Type B pancreatic cell (in vitro differentiated cells): ENCODE measurements around the gene ATF1. TPM values are rescaled to one million over a fixed set of nuclear protein-coding genes. Genes with fewer than 3 reads are reported as not detected.

ENCODE experiments used
- DNase-seq: peaks from one replicate; pipeline ENCODE4 v3.0.0; 2021; ENCODE audit warnings: mixed read lengths; ENCODE audit not compliant: unreplicated experiment; ENCODE audit errors: extremely low spot score
- H3K27ac Mint-ChIP-seq: 2 replicates; pipeline ENCODE4 v1.8.0; 2021; ENCODE audit warnings: mild to moderate bottlenecking, mixed read lengths
- H3K27me3 Mint-ChIP-seq: 2 replicates; pipeline ENCODE4 v1.8.0; 2021; ENCODE audit warnings: mixed read lengths
- H3K36me3 Mint-ChIP-seq: 2 replicates; pipeline ENCODE4 v1.8.0; 2021; ENCODE audit warnings: mixed read lengths
- H3K4me1 Mint-ChIP-seq: one replicate; pipeline ENCODE4 v1.8.0; 2021; ENCODE audit warnings: mixed read lengths; ENCODE audit not compliant: unreplicated experiment
- H3K4me3 Mint-ChIP-seq: 2 replicates; pipeline ENCODE4 v1.8.0; 2021; ENCODE audit warnings: mild to moderate bottlenecking, mixed read lengths
- H3K9me3 Mint-ChIP-seq: 2 replicates; pipeline ENCODE4 v1.8.0; 2021; ENCODE audit warnings: mixed read lengths
- CTCF ChIP-seq: fragments of 200-600 bp; sonication (generic); conservative IDR thresholded peaks from 2 replicates; pipeline ENCODE4 v1.5.0; 2021; ENCODE audit warnings: antibody characterized with exemption, mild to moderate bottlenecking
- long read RNA-seq: library from polyadenylated mRNA; unstranded; transcript quantifications from one replicate; pipeline ENCODE4 v2.0.0, GENCODE V29; 2020
- total RNA-seq: library from RNA; stranded (reverse); gene quantifications from 2 replicates; pipeline ENCODE4 v1.2.1, GENCODE V29; 2021; ENCODE audit warnings: low replicate concordance

Gene ATF1
- total RNA-seq, result 32.9 and 34.4 TPM in 2 replicates
- long read RNA-seq, partial matches to known transcripts, result 3 of 20 reads
- long read RNA-seq, other reads (novel, unspliced or antisense), result 14 of 20 reads

DNA sequence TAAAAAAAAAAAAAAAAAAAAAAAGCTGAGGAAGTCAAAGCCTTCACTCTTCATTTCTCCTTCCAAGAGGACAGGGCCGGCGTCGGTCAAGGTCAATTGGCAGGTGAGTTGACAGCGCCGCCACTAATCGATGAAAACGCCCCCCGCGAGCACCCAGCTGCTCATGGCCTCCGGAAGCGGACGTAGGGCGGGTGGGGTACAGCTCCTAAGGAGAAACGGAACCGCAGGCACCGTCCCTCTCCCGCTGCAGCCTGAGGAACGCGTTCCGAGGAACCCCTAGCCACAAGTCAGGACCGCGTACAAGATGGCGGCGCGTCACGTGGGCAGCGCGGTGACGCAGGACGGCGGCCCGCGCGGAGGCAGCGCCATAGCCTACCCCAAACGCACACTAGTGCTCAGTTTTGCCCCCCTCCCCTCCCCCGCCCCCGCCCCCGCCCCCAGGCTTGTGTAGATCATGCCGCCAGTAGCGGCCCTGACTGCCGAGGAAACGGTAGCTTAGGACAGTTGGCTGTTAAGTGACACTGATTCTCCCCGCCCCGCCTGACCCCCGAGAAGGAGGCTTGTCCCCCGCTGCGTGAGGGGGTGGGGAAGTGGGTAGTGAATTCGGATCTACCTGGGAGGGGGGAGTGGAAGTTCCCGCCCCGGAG lies at the start of gene ATF1:
ATF1 (plus strand) TSS at position 463 of the 647 bp plus-strand sequence. CDS start 16,045 bp downstream, outside the sequence.
- Mint-ChIP-seq H3K27ac (peak within 1 kb of the TSS; percentile 99), H3K36me3 (peaks cover 11% of the 10 kb centered on the region), H3K9me3 (peaks cover 4% of the 10 kb centered on the region), H3K4me1 (peaks cover 27% of the 10 kb centered on the region), H3K4me3 (peak within 1 kb of the TSS; percentile 98), H3K27me3 (no peaks in the 10 kb centered on the region)
- no peak for TF ChIP-seq CTCF
- peak; percentile 91 for DNase-seq

GRCh38 chr12:50715174-50715573 lies 48.7 kb upstream of the ATF1 start:
- Mint-ChIP-seq H3K27me3 (no peaks in the 10 kb centered on the region), H3K9me3 (no peaks in the 10 kb centered on the region), H3K4me1 (no peaks in the 10 kb centered on the region), H3K4me3 (no peak overlapping the region), H3K27ac (no peak overlapping the region), H3K36me3 (peaks cover 22% of the 10 kb centered on the region)
- no peak for DNase-seq
- TF ChIP-seq CTCF, result no peak

GRCh38 chr12:50718760-50719159 lies 45.1 kb upstream of the ATF1 start:
- Mint-ChIP-seq H3K36me3 (peaks cover 32% of the 10 kb centered on the region), H3K9me3 (no peaks in the 10 kb centered on the region)

GRCh38 chr12:50720085-50720484 lies 43.8 kb upstream of the ATF1 start:
- Mint-ChIP-seq H3K27me3 (no peaks in the 10 kb centered on the region), H3K9me3 (no peaks in the 10 kb centered on the region), H3K27ac (no peak overlapping the region), H3K36me3 (peaks cover 38% of the 10 kb centered on the region), H3K4me3 (no peak overlapping the region), H3K4me1 (no peaks in the 10 kb centered on the region)
- DNase-seq, result no peak
- TF ChIP-seq CTCF, result no peak

More at GRCh38 chr12:50718760-50719159, 45.1 kb upstream of the ATF1 start:
- no peak for DNase-seq
- TF ChIP-seq CTCF, result no peak
- Mint-ChIP-seq H3K4me3 (no peak overlapping the region), H3K4me1 (no peaks in the 10 kb centered on the region), H3K27me3 (no peaks in the 10 kb centered on the region), H3K27ac (no peak overlapping the region)

DNA sequence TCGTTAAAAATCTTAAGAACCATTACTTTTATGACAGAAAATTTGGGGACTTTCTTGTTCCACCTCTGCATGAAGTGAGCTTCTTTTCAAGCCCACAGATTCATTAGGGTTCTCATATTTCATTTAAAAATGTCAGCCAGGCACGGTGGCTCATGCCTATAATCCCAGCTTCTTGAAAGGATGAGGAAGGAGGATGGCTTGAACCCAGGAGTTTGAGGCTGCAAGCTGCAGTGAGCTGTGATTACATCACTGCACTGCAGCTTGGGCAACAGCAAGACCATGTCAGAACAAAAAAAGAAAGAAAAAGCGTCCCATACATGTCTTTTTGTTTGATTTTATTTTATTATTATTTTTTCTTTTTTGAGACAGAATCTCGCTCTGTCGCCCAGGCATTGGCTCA lies 43.4 kb upstream of the ATF1 start:
- H3K9me3 Mint-ChIP-seq, result no peaks in the 10 kb centered on the region
- no peaks in the 10 kb centered on the region for H3K4me1 Mint-ChIP-seq
- H3K27ac Mint-ChIP-seq, result no peak overlapping the region
- peaks cover 37% of the 10 kb centered on the region for H3K36me3 Mint-ChIP-seq
- TF ChIP-seq CTCF, result no peak
- H3K4me3 Mint-ChIP-seq, result no peak overlapping the region
- H3K27me3 Mint-ChIP-seq, result no peaks in the 10 kb centered on the region
- DNase-seq, result no peak
